Left ventricle myocardium inferior (tissue), 1 donor: ENCODE results near the gene CYP21A2. TPM values are rescaled to one million over a fixed set of nuclear protein-coding genes. Genes with fewer than 3 reads are reported as not detected.
A peak's percentile ranks its signal among the peaks of the same experiment; 100 is the strongest.
"Not testable (repeated sequence)": the region's sequence is repeated elsewhere in the genome, so short reads cannot be mapped to it uniquely, and the experiment has no call there.

Source experiments
- DNase-seq: peaks from one replicate; pipeline ENCODE4 v3.0.0-alpha.2; 2020
- H3K27ac ChIP-seq: fragments of 200-600 bp; replicated peaks from 2 replicates; pipeline ENCODE4 v1.8.0; 2021
- H3K27me3 ChIP-seq: fragments of 200-600 bp; 2 replicates; pipeline ENCODE4 v1.8.0; 2021; ENCODE audit warnings: low read depth
- H3K36me3 ChIP-seq: fragments of 200-600 bp; 2 replicates; pipeline ENCODE4 v1.8.0; 2021
- H3K4me1 ChIP-seq: fragments of 200-600 bp; 2 replicates; pipeline ENCODE4 v1.8.0; 2021
- H3K4me3 ChIP-seq: fragments of 200-600 bp; 2 replicates; pipeline ENCODE4 v1.8.0; 2021; ENCODE audit warnings: mild to moderate bottlenecking, moderate library complexity
- H3K9me3 ChIP-seq: fragments of 200-600 bp; replicated peaks from 2 replicates; pipeline ENCODE4 v1.8.0; 2021
- CTCF ChIP-seq: fragments of 200-600 bp; IDR thresholded peaks from 2 replicates; pipeline ENCODE4 v1.8.0; 2021; ENCODE audit warnings: antibody characterized with exemption, mild to moderate bottlenecking, borderline replicate concordance
- intact Hi-C: fragments of 100-400 bp; cut with micrococcal nuclease; formaldehyde crosslinking; loops from one replicate; pipeline ENCODE4 v1.11.0; 2022
- total RNA-seq: library from RNA; stranded (reverse); fragmentation: NEBNext Ultra II Directional; extraction: Animal tissue kit (Norgen Biotek cat#: 25700); gene quantifications from one replicate; pipeline ENCODE4 v1.2.1, GENCODE V29; 2021
- donor health status: DM: no; HTN: yes; CAD: no; lungs with severe emphysema.

Gene CYP21A2
- total RNA-seq, 1 donor from 2014 or later = 0.41 TPM

- no peaks in the 10 kb centered on the region for H3K9me3 ChIP-seq
- intact Hi-C loops = no loop called here
- peak; percentile 38 for DNase-seq
- no peak for TF ChIP-seq CTCF
- peak overlapping the region; percentile 82 for H3K27ac ChIP-seq
- H3K27me3 ChIP-seq = no peaks in the 10 kb centered on the region
- H3K4me1 ChIP-seq = peaks cover 29% of the 10 kb centered on the region
- no peak overlapping the region for H3K4me3 ChIP-seq
- peaks cover 9% of the 10 kb centered on the region for H3K36me3 ChIP-seq
Measured at GRCh38 chr6:32047084-32047478, 8.9 kb downstream of the CYP21A2 start.

DNA sequence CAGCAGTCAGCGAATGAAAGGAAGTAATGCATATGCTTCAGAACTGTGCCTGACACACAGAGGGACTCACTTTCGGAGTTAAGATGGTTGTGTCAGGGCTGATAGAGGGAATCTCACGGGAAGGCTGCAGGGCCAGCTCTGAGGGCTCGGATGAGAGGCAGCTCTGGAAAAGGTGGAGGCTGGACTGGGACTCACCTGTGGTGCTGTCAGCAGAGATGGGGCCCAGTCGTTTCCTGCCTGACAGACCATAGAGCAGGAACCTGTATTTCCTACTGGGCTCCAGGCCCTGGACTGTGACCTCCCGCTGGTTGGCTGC is 9.3 kb downstream of the CYP21A2 start:
- Histone ChIP-seq H3K36me3 (peaks cover 9% of the 10 kb centered on the region), H3K27me3 (no peaks in the 10 kb centered on the region), H3K4me3 (no peak overlapping the region), H3K4me1 (peaks cover 29% of the 10 kb centered on the region), H3K27ac (peak overlapping the region; percentile 82), H3K9me3 (no peaks in the 10 kb centered on the region)
- intact Hi-C loops = no loop called here
- no peak for TF ChIP-seq CTCF
- no peak for DNase-seq

DNA sequence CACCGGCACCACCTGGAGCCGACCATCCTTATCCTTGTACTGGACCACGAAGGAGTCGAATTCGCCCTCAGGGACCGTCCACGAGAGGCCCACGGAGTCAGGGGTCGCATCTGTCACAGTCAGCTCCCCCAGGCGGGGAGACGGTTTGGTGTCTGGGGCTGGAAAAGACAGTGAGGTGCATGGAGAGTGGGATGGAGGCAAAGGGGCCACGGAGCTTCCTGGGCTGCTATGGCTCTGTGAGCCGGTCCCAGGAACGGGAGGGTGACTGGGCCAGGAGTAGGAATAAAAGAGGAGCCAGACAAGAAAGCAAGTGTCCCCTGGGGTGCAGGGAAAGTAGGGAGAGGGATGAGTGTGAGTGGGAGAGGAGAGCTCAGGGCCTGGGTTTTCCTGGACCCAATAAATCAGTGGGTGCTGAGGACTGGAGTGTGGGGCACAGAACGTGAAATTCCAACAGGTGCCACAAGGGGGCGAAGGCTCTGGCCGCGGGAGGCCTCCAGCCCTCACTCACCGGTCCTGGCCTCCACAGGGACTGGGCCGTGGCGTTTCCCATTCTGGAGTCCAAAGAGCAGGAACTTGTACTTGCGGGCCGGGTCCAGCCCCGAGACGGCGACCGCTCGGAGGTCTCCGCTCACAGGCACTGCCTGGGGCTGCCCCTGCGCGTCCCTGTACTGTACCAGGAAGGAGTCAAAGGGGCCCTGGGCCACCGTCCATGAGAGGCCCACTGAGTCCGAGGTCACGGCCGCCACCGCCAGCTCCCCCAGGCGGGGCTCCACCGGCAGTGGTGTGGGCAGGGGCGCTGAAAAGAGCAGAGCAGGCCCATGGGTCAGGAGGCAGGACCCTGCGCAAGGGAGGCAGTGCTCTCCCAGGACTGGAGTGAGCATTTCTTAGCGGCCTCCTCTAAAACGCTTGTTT is 9.9 kb downstream of the CYP21A2 start:
- Histone ChIP-seq H3K36me3 (peaks cover 12% of the 10 kb centered on the region), H3K27ac (peak overlapping the region; percentile 82), H3K27me3 (no peaks in the 10 kb centered on the region), H3K4me3 (no peak overlapping the region), H3K4me1 (peaks cover 29% of the 10 kb centered on the region), H3K9me3 (no peaks in the 10 kb centered on the region)
- TF ChIP-seq CTCF = peak; percentile 84
- intact Hi-C loops = no loop called here
- peak; percentile 72 for DNase-seq

DNA sequence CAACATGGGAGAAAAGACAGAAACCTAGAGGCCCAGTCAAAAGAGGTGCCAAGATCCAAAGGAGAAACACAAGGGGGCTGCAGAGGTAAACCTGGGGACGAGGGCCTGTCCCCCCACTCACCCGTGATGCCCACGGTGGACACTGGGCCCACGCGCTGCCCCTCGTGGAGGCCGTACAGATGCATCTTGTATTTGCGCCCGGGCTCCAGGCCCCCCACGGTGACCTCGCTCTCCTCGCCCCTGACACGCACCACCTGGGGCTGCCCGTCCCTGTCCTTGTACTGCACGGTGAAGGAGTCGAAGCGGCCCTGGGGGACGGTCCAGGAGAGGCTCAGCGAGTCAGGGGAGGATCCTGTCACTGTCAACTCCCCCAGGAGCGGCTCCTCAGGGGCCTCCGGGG is 10.9 kb downstream of the CYP21A2 start:
- intact Hi-C loops, H3K9me3 ChIP-seq, H3K27me3 ChIP-seq, H3K4me3 ChIP-seq: not testable (repeated sequence)
- peak; percentile 13 for DNase-seq
- Histone ChIP-seq H3K27ac (peak overlapping the region; percentile 82), H3K4me1 (peaks cover 29% of the 10 kb centered on the region), H3K36me3 (peaks cover 17% of the 10 kb centered on the region)

GRCh38 chr6:32049736-32050135 is 11.5 kb downstream of the CYP21A2 start:
- peak; percentile 11 for DNase-seq
- H3K9me3 ChIP-seq, H3K27me3 ChIP-seq, H3K4me3 ChIP-seq, H3K27ac ChIP-seq, intact Hi-C loops: not testable (repeated sequence)
- Histone ChIP-seq H3K4me1 (peaks cover 29% of the 10 kb centered on the region), H3K36me3 (peaks cover 23% of the 10 kb centered on the region)

GRCh38 chr6:32050562-32050961 is 12.3 kb downstream of the CYP21A2 start:
- no peaks in the 10 kb centered on the region for H3K9me3 ChIP-seq
- intact Hi-C loops = no loop called here
- H3K27me3 ChIP-seq = no peaks in the 10 kb centered on the region
- no peak for TF ChIP-seq CTCF
- peaks cover 31% of the 10 kb centered on the region for H3K36me3 ChIP-seq
- H3K27ac ChIP-seq = no peak overlapping the region
- H3K4me3 ChIP-seq = no peak overlapping the region
- H3K4me1 ChIP-seq = peaks cover 29% of the 10 kb centered on the region
- peak; percentile 2 for DNase-seq

- H3K4me1 ChIP-seq = peaks cover 11% of the 10 kb centered on the region
- DNase-seq = peak; percentile 14
- H3K4me3 ChIP-seq, H3K27me3 ChIP-seq, H3K9me3 ChIP-seq, H3K27ac ChIP-seq, intact Hi-C loops: not testable (repeated sequence)
- H3K36me3 ChIP-seq = peaks cover 45% of the 10 kb centered on the region
Measured at GRCh38 chr6:32052626-32053025, 14.4 kb downstream of the CYP21A2 start.

- H3K27ac ChIP-seq, H3K27me3 ChIP-seq, H3K9me3 ChIP-seq, H3K4me3 ChIP-seq, H3K4me1 ChIP-seq, intact Hi-C loops: not testable (repeated sequence)
- DNase-seq = peak; percentile 13
- H3K36me3 ChIP-seq = peaks cover 52% of the 10 kb centered on the region
Measured at GRCh38 chr6:32053314-32053713, 15.1 kb downstream of the CYP21A2 start.

DNA sequence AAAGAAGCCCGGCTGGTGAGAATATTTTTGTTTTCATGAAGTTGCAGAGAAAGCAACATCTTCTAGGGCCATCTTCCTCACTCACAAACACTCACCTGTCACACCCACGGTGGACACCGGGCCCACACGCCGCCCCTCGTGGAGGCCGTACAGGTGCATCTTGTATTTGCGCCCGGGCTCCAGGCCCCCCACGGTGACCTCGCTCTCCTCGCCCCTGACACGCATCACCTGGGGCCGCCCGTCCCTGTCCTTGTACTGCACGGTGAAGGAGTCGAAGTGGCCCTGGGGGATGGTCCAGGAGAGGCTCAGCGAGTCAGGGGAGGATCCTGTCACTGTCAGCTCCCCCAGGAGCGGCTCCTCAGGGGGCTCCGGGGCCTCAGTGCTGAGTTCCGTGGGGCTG is 17.5 kb downstream of the CYP21A2 start:
- H3K4me1 ChIP-seq, intact Hi-C loops, H3K27me3 ChIP-seq, H3K27ac ChIP-seq, DNase-seq, H3K9me3 ChIP-seq, H3K4me3 ChIP-seq: not testable (repeated sequence)
- peaks cover 74% of the 10 kb centered on the region for H3K36me3 ChIP-seq
